Keratinocyte (primary cell): ENCODE measurements around the gene MRPL52. TPM values are rescaled to one million over a fixed set of nuclear protein-coding genes. Genes with fewer than 3 reads are reported as not detected.

Experiments
- DNase-seq: peaks from one replicate; pipeline ENCODE4 v3.0.0-alpha.2; 2011; ENCODE audit warnings: low read depth, missing footprints, low spot score
- FAIRE-seq: peaks from 2 replicates; lab custom pipeline; 2011; peaks lifted over from hg19 to GRCh38; lab: Jason Lieb, UNC
- H2AFZ ChIP-seq: 2 replicates; pipeline ENCODE4 v1.6.0; 2012; ENCODE audit warnings: low read length, control low read depth, inconsistent platforms; ENCODE audit not compliant: control insufficient read depth
- H3K27ac ChIP-seq: 2 replicates; pipeline ENCODE4 v1.5.1; 2011; ENCODE audit warnings: low read length; ENCODE audit not compliant: control insufficient read depth, insufficient read depth
- H3K27me3 ChIP-seq: 3 replicates; pipeline ENCODE4 v1.6.0; 2011; ENCODE audit warnings: low read length; ENCODE audit not compliant: control insufficient read depth, insufficient read depth; ENCODE audit errors: extremely low read depth
- H3K36me3 ChIP-seq, 2 experiments: 2 replicates in 1 of 2; 3 replicates in 1 of 2; pipeline ENCODE4 v1.5.1; 2011; ENCODE audit warnings: low read length in 2 of 2, mild to moderate bottlenecking in 1 of 2; ENCODE audit not compliant: control insufficient read depth in 2 of 2, insufficient read depth in 2 of 2; ENCODE audit errors: extremely low read depth in 1 of 2
- H3K4me1 ChIP-seq: 3 replicates; pipeline ENCODE4 v1.5.1; 2011; ENCODE audit warnings: low read length; ENCODE audit not compliant: control insufficient read depth, insufficient read depth; ENCODE audit errors: extremely low read depth
- H3K4me2 ChIP-seq: 3 replicates; pipeline ENCODE4 v1.6.0; 2011; ENCODE audit warnings: low read depth, low read length; ENCODE audit not compliant: control insufficient read depth, insufficient read depth; ENCODE audit errors: extremely low read depth
- H3K4me3 ChIP-seq, 3 experiments: fragments of 200-600 bp in 1 of 3; sonication (generic) in 1 of 3; 2 replicates in 2 of 3; 3 replicates in 1 of 3; pipeline ENCODE4 v1.5.1; 2011 to 2016; ENCODE audit warnings: low read length in 3 of 3, mild to moderate bottlenecking in 3 of 3, control low read depth in 2 of 3, inconsistent platforms in 1 of 3, low read depth in 1 of 3, mixed read lengths in 1 of 3, mixed run types in 1 of 3, moderate library complexity in 1 of 3; ENCODE audit not compliant: control insufficient read depth in 2 of 3, insufficient read depth in 2 of 3; ENCODE audit errors: extremely low read depth in 1 of 3
- H3K79me2 ChIP-seq: 2 replicates; pipeline ENCODE4 v1.6.0; 2012; ENCODE audit warnings: low read length; ENCODE audit not compliant: control insufficient read depth, insufficient read depth
- H3K9ac ChIP-seq: 3 replicates; pipeline ENCODE4 v1.6.0; 2011; ENCODE audit warnings: low read length; ENCODE audit not compliant: control insufficient read depth, insufficient read depth; ENCODE audit errors: extremely low read depth
- H3K9me1 ChIP-seq: 3 replicates; pipeline ENCODE4 v1.6.0; 2011; ENCODE audit warnings: low read length; ENCODE audit not compliant: control insufficient read depth, insufficient read depth; ENCODE audit errors: extremely low read depth
- H3K9me3 ChIP-seq: 2 replicates; pipeline ENCODE4 v1.5.1; 2012; ENCODE audit warnings: low read depth, low read length; ENCODE audit not compliant: control insufficient read depth
- H4K20me1 ChIP-seq: 3 replicates; pipeline ENCODE4 v1.6.0; 2011; ENCODE audit warnings: low read length; ENCODE audit not compliant: control insufficient read depth, insufficient read depth; ENCODE audit errors: extremely low read depth
- EZH2 ChIP-seq: IDR thresholded peaks from one replicate; pipeline ENCODE4 v1.6.1; 2012; ENCODE audit warnings: inconsistent platforms, mild to moderate bottlenecking, low read length, moderate library complexity
- dilution Hi-C: fragments of 300-500 bp; cut with MboI; formaldehyde crosslinking; loops from one replicate; pipeline ENCODE4 v1.7.0; 2020; ENCODE audit warnings: low sequenced_read_pairs; ENCODE audit not compliant: extremely low pct_ligation_motif_present
- polyA plus RNA-seq, 5 experiments: library from polyadenylated mRNA; depleted of rRNA in 3 of 5; stranded (reverse) in 3 of 5; stranded (forward) in 1 of 5; unstranded in 1 of 5; fragments of >200 nt; gene quantifications; 1 replicate in 1 of 5; 2 replicates in 3 of 5; 3 replicates in 1 of 5; pipeline versions ENCODE4 v1.2.1 to v1.2.3, GENCODE V29; 2011 to 2012; ENCODE audit warnings: missing spikeins in 2 of 5, low read depth in 1 of 5, low replicate concordance in 1 of 5
- TF ChIP-seq, protein P1 (sequence below), 3 experiments: IDR thresholded peaks in 1 of 3; conservative IDR thresholded peaks in 1 of 3; optimal IDR thresholded peaks in 1 of 3; 2 replicates in 2 of 3; 3 replicates in 1 of 3; pipeline versions ENCODE3 to v1.5.1; 2011; ENCODE audit warnings: low read length in 3 of 3, mild to moderate bottlenecking in 3 of 3, moderate library complexity in 2 of 3, control low read depth in 1 of 3, inconsistent platforms in 1 of 3; ENCODE audit not compliant: insufficient read depth in 2 of 3; ENCODE audit errors: extremely low read depth in 1 of 3

MRPL52 gene
- polyA plus RNA-seq, 1 donor (not counting 4 experiments of a cell fraction or from before 2014, with no cell fraction given), result 104 TPM

DNA sequence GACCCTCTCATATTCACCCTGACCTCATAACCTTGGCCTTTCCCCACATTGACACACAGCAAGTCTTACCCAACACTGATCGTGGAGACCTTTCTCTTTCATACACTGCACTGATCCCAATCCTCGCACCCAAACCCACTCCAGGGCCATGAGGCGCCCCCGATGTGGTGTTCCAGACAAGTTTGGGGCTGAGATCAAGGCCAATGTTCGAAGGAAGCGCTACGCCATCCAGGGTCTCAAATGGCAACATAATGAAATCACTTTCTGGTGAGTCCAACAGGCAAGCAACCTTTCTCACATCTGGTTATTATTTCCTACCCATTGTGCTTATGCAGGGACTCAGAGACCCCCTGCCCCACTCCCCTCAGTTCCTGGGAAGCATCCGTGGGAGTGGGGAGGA lies 12.1 kb downstream of the MRPL52 start:
- TF ChIP-seq, protein P1, sequence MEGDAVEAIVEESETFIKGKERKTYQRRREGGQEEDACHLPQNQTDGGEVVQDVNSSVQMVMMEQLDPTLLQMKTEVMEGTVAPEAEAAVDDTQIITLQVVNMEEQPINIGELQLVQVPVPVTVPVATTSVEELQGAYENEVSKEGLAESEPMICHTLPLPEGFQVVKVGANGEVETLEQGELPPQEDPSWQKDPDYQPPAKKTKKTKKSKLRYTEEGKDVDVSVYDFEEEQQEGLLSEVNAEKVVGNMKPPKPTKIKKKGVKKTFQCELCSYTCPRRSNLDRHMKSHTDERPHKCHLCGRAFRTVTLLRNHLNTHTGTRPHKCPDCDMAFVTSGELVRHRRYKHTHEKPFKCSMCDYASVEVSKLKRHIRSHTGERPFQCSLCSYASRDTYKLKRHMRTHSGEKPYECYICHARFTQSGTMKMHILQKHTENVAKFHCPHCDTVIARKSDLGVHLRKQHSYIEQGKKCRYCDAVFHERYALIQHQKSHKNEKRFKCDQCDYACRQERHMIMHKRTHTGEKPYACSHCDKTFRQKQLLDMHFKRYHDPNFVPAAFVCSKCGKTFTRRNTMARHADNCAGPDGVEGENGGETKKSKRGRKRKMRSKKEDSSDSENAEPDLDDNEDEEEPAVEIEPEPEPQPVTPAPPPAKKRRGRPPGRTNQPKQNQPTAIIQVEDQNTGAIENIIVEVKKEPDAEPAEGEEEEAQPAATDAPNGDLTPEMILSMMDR (optimal IDR thresholded peaks at IDR 0.05 in 1 of 3, IDR thresholded peaks at IDR 0.05 in 1 of 3, conservative IDR thresholded peaks at IDR 0.05 in 1 of 3; ENCODE audit: extremely low read depth in 1 of 3, insufficient read depth in 2 of 3, low read length in 3 of 3), result no peak
- no peak for TF ChIP-seq EZH2
- Histone ChIP-seq H3K4me2 (no peak overlapping the region), H3K79me2 (peaks cover 78% of the 10 kb centered on the region), H3K27ac (no peak overlapping the region), H2AFZ (no peak overlapping the region), H4K20me1 (no peaks in the 10 kb centered on the region), H3K9me1 (peaks cover 3% of the 10 kb centered on the region), H3K4me1 (peaks cover 34% of the 10 kb centered on the region), H3K9me3 (no peaks in the 10 kb centered on the region), H3K4me3 (no peak overlapping the region), H3K9ac (no peak overlapping the region), H3K27me3 (no peaks in the 10 kb centered on the region), H3K36me3 (peaks cover 45 to 71% of the 10 kb centered on the region in 2 experiments)
- dilution Hi-C loops, result no loop called here
- DNase-seq, result no peak
- no peak for FAIRE-seq

DNA sequence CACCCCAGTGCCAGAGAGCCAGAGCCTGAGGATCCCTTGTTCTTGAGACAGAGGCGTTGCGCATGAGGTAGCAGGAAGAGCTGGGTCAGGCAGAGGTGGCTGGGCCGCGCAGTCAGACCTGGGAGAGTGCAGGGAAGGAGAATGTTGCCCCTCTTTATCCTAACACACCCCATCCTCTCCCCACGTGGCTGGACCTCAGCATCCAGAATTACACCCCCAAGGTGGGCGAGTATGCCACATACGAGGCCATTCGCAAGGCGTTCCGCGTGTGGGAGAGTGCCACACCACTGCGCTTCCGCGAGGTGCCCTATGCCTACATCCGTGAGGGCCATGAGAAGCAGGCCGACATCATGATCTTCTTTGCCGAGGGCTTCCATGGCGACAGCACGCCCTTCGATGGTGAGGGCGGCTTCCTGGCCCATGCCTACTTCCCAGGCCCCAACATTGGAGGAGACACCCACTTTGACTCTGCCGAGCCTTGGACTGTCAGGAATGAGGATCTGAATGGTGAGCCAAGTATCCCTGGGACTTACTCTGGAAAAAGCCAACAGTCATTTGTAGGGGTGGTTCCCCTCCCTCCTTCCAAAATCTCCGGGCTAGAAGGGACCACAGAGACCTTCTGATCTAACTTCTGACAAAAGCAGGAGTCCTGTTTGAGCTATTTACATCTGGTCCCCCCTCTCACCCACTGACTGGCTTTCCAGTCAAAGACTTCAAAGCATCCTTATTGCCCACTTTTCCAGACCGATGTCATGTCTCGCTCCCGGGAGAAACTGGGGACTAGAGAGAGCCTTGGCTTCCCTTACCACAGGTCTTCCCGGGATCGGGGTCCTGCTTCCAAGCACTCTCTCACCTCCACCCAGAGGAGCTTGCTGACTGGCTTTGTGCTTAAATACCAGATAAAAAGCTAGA lies 12.8 kb downstream of the MRPL52 start:
- H3K4me1 ChIP-seq, result peaks cover 38% of the 10 kb centered on the region
- peaks cover 48 to 74% of the 10 kb centered on the region in 2 experiments for H3K36me3 ChIP-seq
- H3K9me3 ChIP-seq, result no peaks in the 10 kb centered on the region
- DNase-seq (no peak), FAIRE-seq (no peak)
- H4K20me1 ChIP-seq, result no peaks in the 10 kb centered on the region
- H3K4me2 ChIP-seq, result no peak overlapping the region
- no peaks in the 10 kb centered on the region for H3K27me3 ChIP-seq
- no peak overlapping the region for H2AFZ ChIP-seq
- peaks cover 3% of the 10 kb centered on the region for H3K9me1 ChIP-seq
- dilution Hi-C loops, result no loop called here
- H3K9ac ChIP-seq, result no peak overlapping the region
- no peak for TF ChIP-seq EZH2
- TF ChIP-seq, protein P1 (optimal IDR thresholded peaks at IDR 0.05 in 1 of 3, IDR thresholded peaks at IDR 0.05 in 1 of 3, conservative IDR thresholded peaks at IDR 0.05 in 1 of 3; ENCODE audit: extremely low read depth in 1 of 3, insufficient read depth in 2 of 3, low read length in 3 of 3), result no peak
- no peak overlapping the region for H3K27ac ChIP-seq
- peaks cover 71% of the 10 kb centered on the region for H3K79me2 ChIP-seq
- no peak overlapping the region for H3K4me3 ChIP-seq
